Left ventricle myocardium inferior (tissue), 1 donor: ENCODE results near the gene TMEM8B. TPM values are rescaled to one million over a fixed set of nuclear protein-coding genes. Genes with fewer than 3 reads are reported as not detected.

Source experiments
- DNase-seq: peaks from one replicate; pipeline ENCODE4 v3.0.0-alpha.2; 2020
- H3K27ac ChIP-seq: fragments of 200-600 bp; replicated peaks from 2 replicates; pipeline ENCODE4 v1.8.0; 2021
- H3K27me3 ChIP-seq: fragments of 200-600 bp; 2 replicates; pipeline ENCODE4 v1.8.0; 2021; ENCODE audit warnings: low read depth
- H3K36me3 ChIP-seq: fragments of 200-600 bp; 2 replicates; pipeline ENCODE4 v1.8.0; 2021
- H3K4me1 ChIP-seq: fragments of 200-600 bp; 2 replicates; pipeline ENCODE4 v1.8.0; 2021
- H3K4me3 ChIP-seq: fragments of 200-600 bp; 2 replicates; pipeline ENCODE4 v1.8.0; 2021; ENCODE audit warnings: mild to moderate bottlenecking, moderate library complexity
- H3K9me3 ChIP-seq: fragments of 200-600 bp; replicated peaks from 2 replicates; pipeline ENCODE4 v1.8.0; 2021
- CTCF ChIP-seq: fragments of 200-600 bp; IDR thresholded peaks from 2 replicates; pipeline ENCODE4 v1.8.0; 2021; ENCODE audit warnings: antibody characterized with exemption, mild to moderate bottlenecking, borderline replicate concordance
- intact Hi-C: fragments of 100-400 bp; cut with micrococcal nuclease; formaldehyde crosslinking; loops from one replicate; pipeline ENCODE4 v1.11.0; 2022
- total RNA-seq: library from RNA; stranded (reverse); fragmentation: NEBNext Ultra II Directional; extraction: Animal tissue kit (Norgen Biotek cat#: 25700); gene quantifications from one replicate; pipeline ENCODE4 v1.2.1, GENCODE V29; 2021
- donor health status: DM: no; HTN: yes; CAD: no; lungs with severe emphysema.

TMEM8B gene
- total RNA-seq, 1 donor from 2014 or later, result 17.5 TPM

DNA sequence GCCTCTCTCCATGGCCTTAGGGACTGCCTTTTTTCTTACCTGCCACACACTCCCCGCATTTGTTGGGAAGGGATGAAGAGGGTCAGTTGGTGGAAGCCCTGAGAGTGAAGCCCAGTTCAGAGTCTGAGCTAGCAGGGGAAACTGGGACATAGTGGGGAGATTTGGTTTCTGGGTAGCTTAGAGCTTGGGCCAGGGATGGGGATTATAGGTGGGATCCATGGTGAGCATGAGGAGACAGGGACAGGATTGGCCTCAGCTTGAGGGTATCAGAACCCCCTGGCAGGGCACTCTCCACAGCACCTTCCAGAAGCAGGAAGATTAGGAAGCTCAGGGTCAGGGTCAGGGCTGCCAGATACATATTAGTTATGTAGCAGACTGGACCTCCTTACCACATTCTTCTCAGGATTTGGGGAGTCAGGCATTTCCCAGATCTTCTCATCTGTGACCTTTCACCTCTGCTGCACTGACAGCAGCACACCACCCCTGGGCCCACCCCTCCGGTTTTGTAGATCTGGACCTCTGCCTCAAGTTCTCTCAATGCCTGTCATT is 23.3 kb downstream of the TMEM8B start:
- Histone ChIP-seq H3K36me3 (peaks cover 16% of the 10 kb centered on the region), H3K27me3 (no peaks in the 10 kb centered on the region), H3K27ac (no peak overlapping the region), H3K4me1 (peaks cover 16% of the 10 kb centered on the region), H3K9me3 (no peaks in the 10 kb centered on the region), H3K4me3 (no peak overlapping the region)
- intact Hi-C loops, result no loop called here
- no peak for TF ChIP-seq CTCF
- DNase-seq, result no peak

DNA sequence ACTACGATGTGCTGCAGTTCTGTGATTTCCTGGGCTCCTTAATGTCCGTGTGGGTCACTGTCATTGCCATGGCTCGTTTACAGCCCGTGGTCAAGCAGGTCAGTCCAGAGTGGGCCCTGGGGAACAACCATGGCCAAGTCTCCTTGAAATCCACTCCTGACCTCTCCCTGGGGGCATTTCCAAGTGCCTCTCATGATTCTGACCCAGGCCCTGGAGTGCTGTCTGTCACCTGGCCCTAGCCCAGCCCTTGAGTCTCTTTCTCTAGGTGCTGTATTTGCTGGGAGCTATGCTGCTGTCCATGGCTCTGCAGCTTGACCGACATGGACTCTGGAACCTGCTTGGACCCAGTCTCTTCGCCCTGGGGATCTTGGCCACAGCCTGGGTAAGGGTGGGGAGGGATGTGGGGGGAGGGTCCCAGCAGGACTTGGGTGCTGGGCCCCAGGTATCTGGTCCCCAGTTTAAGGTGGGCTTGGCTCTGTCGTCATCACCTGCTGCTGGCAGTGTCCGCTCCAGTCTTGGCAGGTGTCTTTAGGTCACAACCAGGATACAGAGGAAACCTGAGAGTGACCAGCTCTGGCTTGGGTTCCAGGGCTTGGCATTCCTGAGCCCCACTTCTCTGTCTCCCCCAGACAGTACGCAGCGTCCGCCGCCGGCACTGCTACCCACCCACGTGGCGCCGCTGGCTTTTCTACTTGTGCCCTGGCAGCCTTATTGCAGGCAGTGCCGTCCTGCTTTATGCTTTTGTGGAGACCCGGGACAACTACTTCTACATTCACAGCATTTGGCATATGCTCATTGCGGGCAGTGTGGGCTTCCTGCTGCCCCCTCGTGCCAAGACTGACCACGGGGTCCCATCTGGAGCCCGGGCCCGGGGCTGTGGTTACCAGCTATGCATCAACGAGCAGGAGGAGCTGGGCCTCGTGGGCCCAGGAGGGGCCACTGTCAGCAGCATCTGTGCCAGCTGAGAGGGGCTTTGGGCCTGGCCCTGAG is 24.1 kb downstream of the TMEM8B start:
- no peak for TF ChIP-seq CTCF
- DNase-seq, result no peak
- Histone ChIP-seq H3K9me3 (no peaks in the 10 kb centered on the region), H3K36me3 (peaks cover 14% of the 10 kb centered on the region), H3K4me3 (no peak overlapping the region), H3K4me1 (peaks cover 7% of the 10 kb centered on the region), H3K27ac (no peak overlapping the region), H3K27me3 (no peaks in the 10 kb centered on the region)
- intact Hi-C loops, result no loop called here

DNA sequence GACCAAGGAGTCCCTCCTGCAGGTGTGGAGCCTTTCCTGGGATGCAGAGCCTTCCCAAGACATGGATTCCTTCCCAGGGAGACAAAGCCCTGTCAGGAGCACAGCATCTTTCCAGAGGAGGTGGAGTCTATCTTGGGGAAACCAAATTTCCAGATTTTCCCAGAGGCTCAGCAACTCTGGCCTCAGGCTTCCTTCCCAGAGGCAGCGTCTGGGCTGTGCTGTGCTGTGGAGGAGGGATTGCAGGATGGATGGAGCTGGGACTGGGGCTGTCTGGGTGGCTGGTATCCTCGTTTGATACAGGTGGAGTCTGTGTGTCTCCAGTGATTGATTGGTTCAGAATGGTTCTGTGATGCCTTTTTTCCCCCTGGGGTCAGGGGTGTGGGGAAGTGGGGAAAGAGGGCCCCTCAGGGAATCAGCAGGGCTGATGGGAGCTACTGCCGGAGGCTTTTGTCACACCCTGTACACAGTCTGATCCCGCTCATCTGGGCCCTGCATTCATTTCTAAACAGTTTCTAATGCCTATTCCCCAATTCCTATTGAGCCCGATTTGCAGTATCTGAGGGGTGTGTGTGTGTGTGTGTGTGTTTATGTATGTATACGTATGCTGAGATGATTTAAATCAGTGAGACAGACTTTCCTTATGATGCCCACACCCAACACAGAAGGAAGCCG is 25.2 kb downstream of the TMEM8B start:
- intact Hi-C loops, result no loop called here
- no peak for DNase-seq
- Histone ChIP-seq H3K4me3 (no peak overlapping the region), H3K27ac (no peak overlapping the region), H3K9me3 (no peaks in the 10 kb centered on the region), H3K27me3 (no peaks in the 10 kb centered on the region), H3K4me1 (peaks cover 1% of the 10 kb centered on the region), H3K36me3 (peaks cover 14% of the 10 kb centered on the region)
- no peak for TF ChIP-seq CTCF

GRCh38 chr9:35856206-35856605 is 27.2 kb downstream of the TMEM8B start:
- no peak for DNase-seq
- Histone ChIP-seq H3K27ac (no peak overlapping the region), H3K4me1 (peaks cover 13% of the 10 kb centered on the region), H3K27me3 (no peaks in the 10 kb centered on the region), H3K36me3 (peaks cover 14% of the 10 kb centered on the region), H3K4me3 (no peak overlapping the region), H3K9me3 (no peaks in the 10 kb centered on the region)
- intact Hi-C loops, result no loop called here
- TF ChIP-seq CTCF, result no peak

DNA sequence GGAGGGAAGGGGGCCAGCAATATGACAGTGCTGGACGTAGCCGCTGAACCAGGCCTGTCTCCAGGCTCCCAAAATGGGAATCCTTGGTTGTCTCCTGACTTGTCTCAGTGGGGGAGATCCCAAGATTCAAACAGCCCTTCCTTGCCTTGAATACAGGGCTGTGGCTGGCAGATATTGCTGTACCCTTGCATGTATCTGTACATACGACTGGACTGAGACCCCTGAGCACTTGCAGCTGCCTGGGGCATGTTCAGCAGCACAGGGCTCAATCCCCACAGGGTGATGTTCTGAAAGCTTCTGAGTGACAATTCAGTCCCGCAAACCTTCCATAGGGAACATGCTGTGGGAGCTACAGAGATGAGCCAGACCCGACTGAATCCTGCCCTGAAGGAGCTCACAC is 27.9 kb downstream of the TMEM8B start:
- TF ChIP-seq CTCF, result no peak
- Histone ChIP-seq H3K4me1 (peaks cover 13% of the 10 kb centered on the region), H3K27ac (no peak overlapping the region), H3K9me3 (no peaks in the 10 kb centered on the region), H3K27me3 (no peaks in the 10 kb centered on the region), H3K4me3 (no peak overlapping the region), H3K36me3 (peaks cover 14% of the 10 kb centered on the region)
- no peak for DNase-seq
- intact Hi-C loops, result no loop called here
